CD14-positive monocyte (primary cell): Measurements from ENCODE around the gene ASMTL. TPM values are rescaled to one million over a fixed set of nuclear protein-coding genes. Genes with fewer than 3 reads are reported as not detected.

ENCODE experiments used
- DNase-seq, 3 donors: peaks; one replicate each; pipeline ENCODE4 v3.0.0-alpha.2; 2011 to 2022
- H2AFZ ChIP-seq: 2 replicates; pipeline ENCODE4 v1.6.0; 2012; ENCODE audit warnings: mild to moderate bottlenecking, low read depth, low read length, inconsistent platforms; ENCODE audit not compliant: insufficient read depth, poor library complexity, severe bottlenecking
- H3K27ac ChIP-seq, 2 donors: 1 replicate in 1 of 2; 2 replicates in 1 of 2; pipeline ENCODE4 v1.5.1; 2012 to 2013; ENCODE audit warnings: low read length in 2 of 2, control low read depth in 1 of 2, inconsistent platforms in 1 of 2, low read depth in 1 of 2, mild to moderate bottlenecking in 1 of 2
- H3K27me3 ChIP-seq, 2 donors: one replicate each; pipeline versions ENCODE4 v1.6.0 to v1.6.1; 2011 to 2013; ENCODE audit warnings: low read length in 2 of 2; ENCODE audit not compliant: control insufficient read depth in 2 of 2, insufficient read depth in 2 of 2
- H3K36me3 ChIP-seq, 2 donors: replicated peaks in 1 of 2; 1 replicate in 1 of 2; 2 replicates in 1 of 2; pipeline versions ENCODE4 v1.5.1 to v1.6.1; 2012 to 2013; ENCODE audit warnings: low read length in 2 of 2, control low read depth in 1 of 2, inconsistent platforms in 1 of 2, mild to moderate bottlenecking in 1 of 2; ENCODE audit not compliant: insufficient read depth in 2 of 2, control insufficient read depth in 1 of 2
- H3K4me1 ChIP-seq, 2 donors: 1 replicate in 1 of 2; 2 replicates in 1 of 2; pipeline versions ENCODE4 v1.5.1 to v1.6.1; 2012 to 2013; ENCODE audit warnings: low read length in 2 of 2, control low read depth in 1 of 2, inconsistent platforms in 1 of 2, mild to moderate bottlenecking in 1 of 2, moderate library complexity in 1 of 2; ENCODE audit not compliant: insufficient read depth in 2 of 2, control insufficient read depth in 1 of 2
- H3K4me2 ChIP-seq: replicated peaks from 2 replicates; pipeline ENCODE3; 2012; ENCODE audit warnings: low read length, moderate library complexity, mild to moderate bottlenecking; ENCODE audit not compliant: poor library complexity, severe bottlenecking; ENCODE audit errors: extremely low read depth
- H3K4me3 ChIP-seq, 3 experiments: fragments of 200-600 bp in 1 of 3; sonication (generic) in 1 of 3; replicated peaks in 1 of 3; 1 replicate in 2 of 3; 2 replicates in 1 of 3; pipeline ENCODE4 v1.5.1; 2011 to 2013; ENCODE audit warnings: low read length in 3 of 3, mild to moderate bottlenecking in 3 of 3, control low read depth in 2 of 3, low read depth in 2 of 3, inconsistent platforms in 1 of 3, moderate library complexity in 1 of 3
- H3K79me2 ChIP-seq: 2 replicates; pipeline ENCODE4 v1.6.0; 2012; ENCODE audit warnings: mild to moderate bottlenecking, control low read depth, inconsistent platforms, low read length, moderate library complexity; ENCODE audit not compliant: insufficient read depth
- H3K9ac ChIP-seq: 2 replicates; pipeline ENCODE4 v1.6.0; 2017; ENCODE audit warnings: low read length, mild to moderate bottlenecking; ENCODE audit not compliant: insufficient read depth, poor library complexity, severe bottlenecking
- H3K9me3 ChIP-seq, 2 donors: replicated peaks in 1 of 2; 1 replicate in 1 of 2; 2 replicates in 1 of 2; pipeline versions ENCODE4 v1.5.1 to v1.6.1; 2012 to 2013; ENCODE audit warnings: low read length in 2 of 2, control low read depth in 1 of 2; ENCODE audit not compliant: control insufficient read depth in 1 of 2, insufficient read depth in 1 of 2
- H4K20me1 ChIP-seq: 2 replicates; pipeline ENCODE4 v1.6.0; 2012; ENCODE audit warnings: mild to moderate bottlenecking, low read length, control low read depth, moderate library complexity; ENCODE audit not compliant: insufficient read depth
- H3K27ac Mint-ChIP-seq, 7 donors: one replicate each; pipeline ENCODE4 v1.8.0; 2020; ENCODE audit warnings: mild to moderate bottlenecking in 7 of 7, mixed read lengths in 7 of 7, moderate library complexity in 6 of 7, inconsistent platforms in 2 of 7
- H3K27me3 Mint-ChIP-seq, 3 donors: one replicate each; pipeline ENCODE4 v1.8.0; 2021 to 2022; ENCODE audit warnings: low read depth in 3 of 3, mild to moderate bottlenecking in 3 of 3, mixed read lengths in 3 of 3, moderate library complexity in 3 of 3, inconsistent platforms in 1 of 3
- H3K36me3 Mint-ChIP-seq, 2 donors: one replicate each; pipeline ENCODE4 v1.8.0; 2020; ENCODE audit warnings: mixed read lengths in 2 of 2, inconsistent platforms in 1 of 2, mild to moderate bottlenecking in 1 of 2
- H3K4me1 Mint-ChIP-seq: one replicate; pipeline ENCODE4 v1.8.0; 2020; ENCODE audit warnings: mild to moderate bottlenecking, mixed read lengths
- H3K4me3 Mint-ChIP-seq, 2 donors: one replicate each; pipeline ENCODE4 v1.8.0; 2020; ENCODE audit warnings: mild to moderate bottlenecking in 2 of 2, mixed read lengths in 2 of 2, moderate library complexity in 1 of 2
- H3K9me3 Mint-ChIP-seq, 7 donors: one replicate each; pipeline ENCODE4 v1.8.0; 2020 to 2022; ENCODE audit warnings: mixed read lengths in 7 of 7, mild to moderate bottlenecking in 6 of 7, moderate library complexity in 6 of 7, inconsistent platforms in 2 of 7
- WGBS: methylation state at CpG from one replicate; pipeline ENCODE4 v1.1.5; 2013; ENCODE audit warnings: missing lambda C conversion rate; ENCODE audit not compliant: insufficient coverage; 5-methylcytosine and 5-hydroxymethylcytosine counted together
- intact Hi-C, 2 donors: fragments of 100-400 bp; cut with micrococcal nuclease; formaldehyde crosslinking; loops; one replicate each; pipeline versions ENCODE4 v1.15.0 to v1.15.1; 2023
- polyA plus RNA-seq, 3 donors: library from polyadenylated mRNA; depleted of rRNA in 1 of 3; unstranded in 2 of 3; stranded (reverse) in 1 of 3; fragments of 300-500 nt in 2 of 3; fragments of >200 nt in 1 of 3; fragmentation: Illumina TruSeq in 2 of 3; gene quantifications; 1 replicate in 2 of 3; 2 replicates in 1 of 3; pipeline ENCODE4 v1.2.3, GENCODE V29; 2012 to 2021
- TF ChIP-seq, protein P1 (sequence below): fragments of 200-600 bp; IDR thresholded peaks from one replicate; pipeline ENCODE4 v1.8.0; 2022; ENCODE audit warnings: antibody characterized with exemption, mild to moderate bottlenecking

Gene ASMTL
- polyA plus RNA-seq, 3 donors: 19.0 to 31.5 (median 31.0) TPM

GRCh38 chrX:1400742-1401471 lies 51.8 kb downstream of the ASMTL start:
- Mint-ChIP-seq H3K27ac (no peak overlapping the region), H3K36me3 (peaks cover 20 to 47% of the 10 kb centered on the region in 2 donors), H3K27me3 (no peaks in the 10 kb centered on the region), H3K4me1 (no peaks in the 10 kb centered on the region), H3K4me3 (no peak overlapping the region), H3K9me3 (peaks cover 0 to 1% (median 0%) of the 10 kb centered on the region in 7 donors)
- H3K79me2 ChIP-seq: peaks cover 10% of the 10 kb centered on the region
- no peak overlapping the region for H3K4me3 ChIP-seq
- H3K9ac ChIP-seq: no peak overlapping the region
- no peaks in the 10 kb centered on the region for H3K27me3 ChIP-seq
- intact Hi-C loops: loop anchor here in 1 of 2 donors (5.0 kb wide), 1 partner anchor 46 kb away; no protein-coding TSS in a partner anchor
- no peak overlapping the region for H3K27ac ChIP-seq
- peaks cover 9% of the 10 kb centered on the region for H4K20me1 ChIP-seq
- TF ChIP-seq, protein P1, sequence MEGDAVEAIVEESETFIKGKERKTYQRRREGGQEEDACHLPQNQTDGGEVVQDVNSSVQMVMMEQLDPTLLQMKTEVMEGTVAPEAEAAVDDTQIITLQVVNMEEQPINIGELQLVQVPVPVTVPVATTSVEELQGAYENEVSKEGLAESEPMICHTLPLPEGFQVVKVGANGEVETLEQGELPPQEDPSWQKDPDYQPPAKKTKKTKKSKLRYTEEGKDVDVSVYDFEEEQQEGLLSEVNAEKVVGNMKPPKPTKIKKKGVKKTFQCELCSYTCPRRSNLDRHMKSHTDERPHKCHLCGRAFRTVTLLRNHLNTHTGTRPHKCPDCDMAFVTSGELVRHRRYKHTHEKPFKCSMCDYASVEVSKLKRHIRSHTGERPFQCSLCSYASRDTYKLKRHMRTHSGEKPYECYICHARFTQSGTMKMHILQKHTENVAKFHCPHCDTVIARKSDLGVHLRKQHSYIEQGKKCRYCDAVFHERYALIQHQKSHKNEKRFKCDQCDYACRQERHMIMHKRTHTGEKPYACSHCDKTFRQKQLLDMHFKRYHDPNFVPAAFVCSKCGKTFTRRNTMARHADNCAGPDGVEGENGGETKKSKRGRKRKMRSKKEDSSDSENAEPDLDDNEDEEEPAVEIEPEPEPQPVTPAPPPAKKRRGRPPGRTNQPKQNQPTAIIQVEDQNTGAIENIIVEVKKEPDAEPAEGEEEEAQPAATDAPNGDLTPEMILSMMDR: no peak
- 91% methylated on average over 23 of the region's 27 CpGs for WGBS
- H3K4me2 ChIP-seq: no peak overlapping the region
- DNase-seq: no peak
- peaks cover 48 to 95% of the 10 kb centered on the region in 2 donors for H3K36me3 ChIP-seq
- peaks cover 0 to 5% of the 10 kb centered on the region in 2 donors for H3K9me3 ChIP-seq
- H3K4me1 ChIP-seq: no peaks in the 10 kb centered on the region
- no peak overlapping the region for H2AFZ ChIP-seq

DNA sequence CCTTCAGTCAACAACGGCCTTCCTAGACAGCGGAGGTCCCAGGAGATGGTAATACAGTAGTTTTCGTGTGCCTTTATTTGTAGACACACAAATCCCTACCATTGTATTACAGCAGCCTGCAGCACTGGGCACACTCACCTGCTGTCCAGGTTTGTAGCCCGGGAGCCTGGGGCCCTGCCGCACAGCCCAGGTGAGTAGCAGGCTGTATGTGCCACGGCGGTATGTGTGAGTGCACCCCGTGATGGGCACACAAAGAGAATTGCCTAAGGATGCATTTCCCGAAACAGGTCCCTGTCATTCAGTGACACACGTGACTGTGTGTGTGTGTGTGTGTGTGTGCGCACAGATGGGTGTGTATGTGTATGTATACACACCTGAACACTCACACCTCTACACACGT lies 52.7 kb downstream of the ASMTL start:
- Histone ChIP-seq H3K27me3 (no peaks in the 10 kb centered on the region), H3K27ac (no peak overlapping the region), H3K9me3 (peaks cover 0 to 5% of the 10 kb centered on the region in 2 donors), H3K4me1 (no peaks in the 10 kb centered on the region), H3K4me2 (no peak overlapping the region), H3K4me3 (no peak overlapping the region), H3K36me3 (peaks cover 40 to 90% of the 10 kb centered on the region in 2 donors), H4K20me1 (peaks cover 18% of the 10 kb centered on the region), H3K79me2 (peaks cover 19% of the 10 kb centered on the region), H3K9ac (no peak overlapping the region), H2AFZ (no peak overlapping the region)
- 98% methylated on average over 7 of the region's 12 CpGs for WGBS
- DNase-seq: no peak
- intact Hi-C loops: loop anchor here in 1 of 2 donors (5.0 kb wide), 1 partner anchor 47 kb away; no protein-coding TSS in a partner anchor
- Mint-ChIP-seq H3K4me3 (no peak overlapping the region), H3K4me1 (no peaks in the 10 kb centered on the region), H3K27me3 (no peaks in the 10 kb centered on the region), H3K9me3 (peaks cover 0 to 1% (median 0%) of the 10 kb centered on the region in 7 donors), H3K27ac (no peak overlapping the region), H3K36me3 (peaks cover 29 to 54% of the 10 kb centered on the region in 2 donors)
- TF ChIP-seq, protein P1: no peak
